Stomach (tissue), 9 donors: ENCODE data around the gene APBA1. TPM values are rescaled to one million over a fixed set of nuclear protein-coding genes. Genes with fewer than 3 reads are reported as not detected.

Source experiments
- DNase-seq, 2 donors: peaks; one replicate each; pipeline versions ENCODE4 v3.0.0 to v3.0.0-alpha.2; 2013 to 2019
- H3K27ac ChIP-seq, 5 donors: fragments of 200-600 bp in 4 of 5; sonication (generic) in 4 of 5; one replicate each; pipeline ENCODE4 v1.5.1; 2013 to 2019; ENCODE audit warnings: mild to moderate bottlenecking in 1 of 5, moderate library complexity in 1 of 5
- H3K27me3 ChIP-seq, 3 donors: fragments of 200-600 bp; sonication (generic); one replicate each; pipeline ENCODE4 v1.5.1; 2017 to 2019; ENCODE audit warnings: mixed run types in 1 of 3
- H3K36me3 ChIP-seq, 4 donors: fragments of 200-600 bp; sonication (generic); 1 replicate in 3 of 4; 2 replicates in 1 of 4; pipeline ENCODE4 v1.5.1; 2016 to 2019
- H3K4me1 ChIP-seq, 4 donors: fragments of 200-600 bp; sonication (generic); one replicate each; pipeline ENCODE4 v1.5.1; 2016 to 2019
- H3K4me3 ChIP-seq, 4 donors: fragments of 200-600 bp; sonication (generic) in 3 of 4; one replicate each; pipeline ENCODE4 v1.5.1; 2016 to 2019; ENCODE audit warnings: mild to moderate bottlenecking in 1 of 4
- H3K9me3 ChIP-seq, 4 donors: fragments of 200-600 bp; sonication (generic); one replicate each; pipeline ENCODE4 v1.5.1; 2016 to 2019
- CTCF ChIP-seq, 7 experiments: fragments of 450-650 bp in 4 of 7; fragments of 200-600 bp in 3 of 7; sonication (generic) in 3 of 7; IDR thresholded peaks; one replicate each; pipeline ENCODE4 v1.5.1; 2016 to 2019; ENCODE audit warnings: antibody characterized with exemption in 7 of 7, control low read depth in 2 of 7, mild to moderate bottlenecking in 1 of 7
- EP300 ChIP-seq: sonication (generic); formaldehyde crosslinking; IDR thresholded peaks from one replicate; pipeline ENCODE4 v1.6.1; 2017; ENCODE audit warnings: antibody characterized with exemption
- POLR2A ChIP-seq, 4 donors: fragments of 450-650 bp; IDR thresholded peaks; one replicate each; pipeline ENCODE4 v1.6.1; 2016; ENCODE audit warnings: antibody characterized with exemption in 4 of 4, control low read depth in 2 of 4, mild to moderate bottlenecking in 1 of 4, moderate library complexity in 1 of 4
- POLR2AphosphoS5 ChIP-seq, 3 donors: sonication (generic); formaldehyde crosslinking; IDR thresholded peaks; one replicate each; pipeline ENCODE4 v1.6.1; 2016; ENCODE audit warnings: antibody characterized with exemption in 3 of 3
- WGBS, 5 donors: extraction: QIAGEN DNeasy Blood & Tissue Kit in 3 of 5; methylation state at CpG; one replicate each; pipeline versions ENCODE4 v1.1.5 to v1.1.7; 2013 to 2018; 5-methylcytosine and 5-hydroxymethylcytosine counted together
- intact Hi-C: fragments of 100-400 bp; cut with DNase I; formaldehyde crosslinking; loops from one replicate; pipeline ENCODE4 v1.15.1; 2023; ENCODE audit warnings: low total_unique reads
- polyA plus RNA-seq, 3 donors: library from polyadenylated mRNA; stranded (reverse); fragments of 200-250 nt; gene quantifications; one replicate each; pipeline ENCODE4 v1.2.3, GENCODE V29; 2013
- total RNA-seq, 5 donors: library from RNA; depleted of rRNA; stranded (reverse); fragments of >200 nt; gene quantifications; one replicate each; pipeline versions ENCODE4 v1.1.0 to v1.2.3, GENCODE V29; 2014 to 2016
- donor health status: healthy with polysubstance abuse.
- donor health status: Bipolar disorder and iron deficiency.
- donor health status: healthy.

Gene APBA1
- total and polyA plus RNA-seq, 8 donors = 0.50 to 14.2 (median 3.2) TPM

GRCh38 chr9:69446496-69446895 lies 225.7 kb downstream of the APBA1 start:
- 60 to 69% (median 66%) methylated on average over 6 of the region's 6 CpGs for WGBS, 5 donors
- H3K36me3 ChIP-seq = peaks cover 0 to 29% (median 12%) of the 10 kb centered on the region in 4 donors
- H3K4me3 ChIP-seq = no peak overlapping the region
- no peak overlapping the region for H3K27ac ChIP-seq
- H3K27me3 ChIP-seq = no peaks in the 10 kb centered on the region
- TF ChIP-seq CTCF (IDR thresholded peaks at IDR 0.05) = no peak
- TF ChIP-seq POLR2A (IDR thresholded peaks at IDR 0.05) = no peak
- TF ChIP-seq POLR2AphosphoS5 (IDR thresholded peaks at IDR 0.05) = no peak
- no peak for DNase-seq
- H3K4me1 ChIP-seq = no peaks in the 10 kb centered on the region
- no peaks in the 10 kb centered on the region for H3K9me3 ChIP-seq
- intact Hi-C loops = no loop called here

GRCh38 chr9:69445251-69445650 lies 226.9 kb downstream of the APBA1 start:
- TF ChIP-seq POLR2AphosphoS5 (IDR thresholded peaks at IDR 0.05) = no peak
- TF ChIP-seq POLR2A (IDR thresholded peaks at IDR 0.05) = no peak
- no peak for TF ChIP-seq CTCF (IDR thresholded peaks at IDR 0.05)
- TF ChIP-seq EP300 = no peak
- WGBS, 5 donors = 84 to 93% (median 92%) methylated on average over 5 of the region's 5 CpGs
- Histone ChIP-seq H3K4me1 (no peaks in the 10 kb centered on the region), H3K9me3 (no peaks in the 10 kb centered on the region), H3K27ac (no peak overlapping the region), H3K4me3 (no peak overlapping the region), H3K27me3 (no peaks in the 10 kb centered on the region), H3K36me3 (peaks cover 0 to 28% (median 19%) of the 10 kb centered on the region in 4 donors)
- DNase-seq = no peak
- intact Hi-C loops = no loop called here

GRCh38 chr9:69444791-69445190 lies 227.4 kb downstream of the APBA1 start:
- DNase-seq = no peak
- Histone ChIP-seq H3K36me3 (peaks cover 0 to 30% (median 21%) of the 10 kb centered on the region in 4 donors), H3K27ac (no peak overlapping the region), H3K27me3 (no peaks in the 10 kb centered on the region), H3K9me3 (no peaks in the 10 kb centered on the region), H3K4me3 (no peak overlapping the region), H3K4me1 (no peaks in the 10 kb centered on the region)
- intact Hi-C loops = no loop called here
- no peak for TF ChIP-seq POLR2AphosphoS5 (IDR thresholded peaks at IDR 0.05)
- TF ChIP-seq EP300 = no peak
- TF ChIP-seq POLR2A (IDR thresholded peaks at IDR 0.05) = no peak
- TF ChIP-seq CTCF (IDR thresholded peaks at IDR 0.05) = no peak
- WGBS, 5 donors = 81 to 95% (median 88%) methylated on average over 4 of the region's 4 CpGs

DNA sequence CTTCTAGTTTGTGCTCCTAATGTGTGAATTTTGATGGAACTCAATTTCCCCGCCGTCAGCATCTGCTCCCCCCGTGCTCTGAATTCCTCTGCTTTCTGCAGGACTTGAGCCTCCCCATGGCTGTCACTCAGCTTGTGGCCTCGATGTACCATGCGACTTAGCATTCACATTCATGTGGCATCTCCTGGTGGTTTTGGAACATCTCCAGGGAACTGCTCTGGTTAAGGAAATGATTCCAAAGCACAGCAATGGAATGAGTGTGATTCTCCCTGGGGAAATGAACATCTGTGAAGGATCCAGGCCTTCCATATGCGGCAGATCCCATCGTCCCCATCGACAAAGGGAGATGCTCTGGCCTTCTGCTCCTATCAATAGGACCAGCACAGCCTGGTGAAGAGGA lies 228.2 kb downstream of the APBA1 start:
- TF ChIP-seq POLR2A (IDR thresholded peaks at IDR 0.05) (no peak), EP300 (no peak), CTCF (IDR thresholded peaks at IDR 0.05) (no peak), POLR2AphosphoS5 (IDR thresholded peaks at IDR 0.05) (no peak)
- 74 to 87% (median 83%) methylated on average over 8 of the region's 8 CpGs for WGBS, 5 donors
- Histone ChIP-seq H3K4me3 (no peak overlapping the region), H3K36me3 (peaks cover 0 to 27% (median 16%) of the 10 kb centered on the region in 4 donors), H3K4me1 (no peaks in the 10 kb centered on the region), H3K27me3 (no peaks in the 10 kb centered on the region), H3K27ac (no peak overlapping the region), H3K9me3 (no peaks in the 10 kb centered on the region)
- DNase-seq = no peak
- intact Hi-C loops = no loop called here
